H9 (cell line): ENCODE measurements around the gene CRP. TPM values are rescaled to one million over a fixed set of nuclear protein-coding genes. Genes with fewer than 3 reads are reported as not detected.

Experiments used
- DNase-seq: peaks from one replicate; pipeline ENCODE4 v3.0.0-alpha.2; 2017
- H2AFZ ChIP-seq: one replicate; pipeline ENCODE4 v1.6.1; 2013; ENCODE audit warnings: mild to moderate bottlenecking, low read length, control low read depth, moderate library complexity
- H2AK5ac ChIP-seq: 2 replicates; pipeline ENCODE4 v1.6.1; 2013; ENCODE audit warnings: low read length, control low read depth, mixed read lengths; ENCODE audit not compliant: insufficient read length
- H2BK120ac ChIP-seq: one replicate; pipeline ENCODE4 v1.6.1; 2013; ENCODE audit warnings: low read depth, mild to moderate bottlenecking, low read length, control low read depth, inconsistent platforms; ENCODE audit not compliant: poor library complexity, severe bottlenecking
- H2BK12ac ChIP-seq: 2 replicates; pipeline ENCODE4 v1.6.1; 2013; ENCODE audit warnings: low read length, control low read depth, mixed read lengths, low read depth; ENCODE audit not compliant: insufficient read length
- H2BK15ac ChIP-seq: 2 replicates; pipeline ENCODE4 v1.6.1; 2013; ENCODE audit warnings: low read depth, low read length, control low read depth
- H2BK20ac ChIP-seq: one replicate; pipeline ENCODE4 v1.6.1; 2013; ENCODE audit warnings: low read depth, mild to moderate bottlenecking, low read length, control low read depth, inconsistent platforms; ENCODE audit not compliant: poor library complexity, severe bottlenecking
- H2BK5ac ChIP-seq: 2 replicates; pipeline ENCODE4 v1.6.1; 2013; ENCODE audit warnings: low read length, control low read depth, mixed read lengths; ENCODE audit not compliant: insufficient read length
- H3K14ac ChIP-seq: 2 replicates; pipeline ENCODE4 v1.6.1; 2013; ENCODE audit warnings: low read length, control low read depth; ENCODE audit not compliant: insufficient read depth
- H3K18ac ChIP-seq: 2 replicates; pipeline ENCODE4 v1.6.1; 2013; ENCODE audit warnings: low read depth, mild to moderate bottlenecking, mixed read lengths, low read length, control low read depth; ENCODE audit not compliant: insufficient read length
- H3K23ac ChIP-seq: 2 replicates; pipeline ENCODE4 v1.6.1; 2013; ENCODE audit warnings: low read length, control low read depth, mixed read lengths, low read depth; ENCODE audit not compliant: insufficient read length
- H3K23me2 ChIP-seq: 2 replicates; pipeline ENCODE4 v1.6.1; 2013; ENCODE audit warnings: low read depth, mild to moderate bottlenecking, mixed read lengths, low read length, control low read depth; ENCODE audit not compliant: insufficient read length, poor library complexity, severe bottlenecking
- H3K27ac ChIP-seq: 2 replicates; pipeline ENCODE4 v1.5.1; 2013; ENCODE audit warnings: low read length, control low read depth, mixed read lengths, low read depth; ENCODE audit not compliant: insufficient read length
- H3K27me3 ChIP-seq: 2 replicates; pipeline ENCODE4 v1.6.1; 2013; ENCODE audit warnings: low read length, control low read depth, inconsistent platforms; ENCODE audit not compliant: insufficient read depth
- H3K4ac ChIP-seq: 2 replicates; pipeline ENCODE4 v1.6.1; 2013; ENCODE audit warnings: low read depth, mild to moderate bottlenecking, control low read depth, inconsistent platforms, low read length, moderate library complexity
- H3K4me1 ChIP-seq: 2 replicates; pipeline ENCODE4 v1.6.1; 2013; ENCODE audit warnings: low read length, control low read depth, inconsistent platforms; ENCODE audit not compliant: insufficient read depth
- H3K4me2 ChIP-seq: 2 replicates; pipeline ENCODE4 v1.6.1; 2013; ENCODE audit warnings: low read length, control low read depth, mixed read lengths; ENCODE audit not compliant: insufficient read length, insufficient read depth
- H3K56ac ChIP-seq: 2 replicates; pipeline ENCODE4 v1.6.1; 2013; ENCODE audit warnings: low read depth, mild to moderate bottlenecking, mixed read lengths, low read length, control low read depth; ENCODE audit not compliant: insufficient read length
- H3K79me1 ChIP-seq: 2 replicates; pipeline ENCODE4 v1.6.1; 2013; ENCODE audit warnings: low read depth, mild to moderate bottlenecking, moderate library complexity, low read length, control low read depth, inconsistent platforms; ENCODE audit not compliant: insufficient read depth, poor library complexity, severe bottlenecking
- H3K79me2 ChIP-seq: 2 replicates; pipeline ENCODE4 v1.6.1; 2013; ENCODE audit warnings: low read length, control low read depth, inconsistent platforms; ENCODE audit not compliant: insufficient read depth
- H3K9ac ChIP-seq: 2 replicates; pipeline ENCODE4 v1.6.1; 2013; ENCODE audit warnings: low read length, control low read depth, mixed read lengths; ENCODE audit not compliant: insufficient read length; ENCODE audit errors: extremely low read depth
- H3K9me3 ChIP-seq: one replicate; pipeline ENCODE4 v1.6.1; 2013; ENCODE audit warnings: low read depth, low read length, inconsistent platforms; ENCODE audit not compliant: control insufficient read depth
- H3T11ph ChIP-seq: one replicate; pipeline ENCODE4 v1.6.1; 2013; ENCODE audit warnings: mild to moderate bottlenecking, low read length, control low read depth, inconsistent platforms
- H4K20me1 ChIP-seq: one replicate; pipeline ENCODE4 v1.6.1; 2013; ENCODE audit not compliant: control insufficient read depth, insufficient read length, insufficient read depth
- H4K5ac ChIP-seq: 2 replicates; pipeline ENCODE4 v1.6.1; 2013; ENCODE audit warnings: low read depth, mild to moderate bottlenecking, mixed read lengths, low read length, control low read depth; ENCODE audit not compliant: insufficient read length
- H4K8ac ChIP-seq: replicated peaks from 2 replicates; pipeline ENCODE4 v1.6.1; 2013; ENCODE audit warnings: low read length, control low read depth, mixed read lengths, low read depth; ENCODE audit not compliant: insufficient read length
- H4K91ac ChIP-seq: 2 replicates; pipeline ENCODE4 v1.6.1; 2013; ENCODE audit warnings: low read depth, mild to moderate bottlenecking, moderate library complexity, mixed read lengths, low read length, control low read depth; ENCODE audit not compliant: insufficient read length
- H3K27ac Mint-ChIP-seq, 3 experiments: 2 replicates in 2 of 3; 3 replicates in 1 of 3; pipeline ENCODE4 v1.8.0; 2020 to 2021; ENCODE audit warnings: mixed read lengths in 3 of 3, mild to moderate bottlenecking in 1 of 3, moderate library complexity in 1 of 3
- H3K27me3 Mint-ChIP-seq: 2 replicates; pipeline ENCODE4 v1.8.0; 2021; ENCODE audit warnings: low read depth, mild to moderate bottlenecking, moderate library complexity, mixed read lengths
- H3K36me3 Mint-ChIP-seq, 3 experiments: 2 replicates in 2 of 3; 3 replicates in 1 of 3; pipeline ENCODE4 v1.8.0; 2020 to 2021; ENCODE audit warnings: low read depth in 3 of 3, mixed read lengths in 3 of 3; ENCODE audit not compliant: insufficient read depth in 1 of 3
- H3K4me1 Mint-ChIP-seq, 2 experiments: 2 replicates each; pipeline ENCODE4 v1.8.0; 2020; ENCODE audit warnings: mixed read lengths in 2 of 2
- H3K4me3 Mint-ChIP-seq, 2 experiments: 2 replicates in 1 of 2; 3 replicates in 1 of 2; pipeline ENCODE4 v1.8.0; 2020 to 2021; ENCODE audit warnings: mild to moderate bottlenecking in 2 of 2, mixed read lengths in 2 of 2, moderate library complexity in 1 of 2
- H3K9me3 Mint-ChIP-seq, 2 experiments: 2 replicates in 1 of 2; 3 replicates in 1 of 2; pipeline ENCODE4 v1.8.0; 2020; ENCODE audit warnings: mild to moderate bottlenecking in 2 of 2, mixed read lengths in 2 of 2, moderate library complexity in 1 of 2
- CTCF ChIP-seq: fragments of 200-600 bp; sonication (generic); conservative IDR thresholded peaks from 3 replicates; pipeline ENCODE4 v1.8.0; 2021; ENCODE audit warnings: antibody characterized with exemption, mild to moderate bottlenecking
- WGBS: extraction: QIAGEN DNeasy Blood & Tissue Kit; methylation state at CpG from one replicate; pipeline ENCODE4 v1.1.7; 2013; ENCODE audit warnings: missing lambda C conversion rate, low lambda C conversion rate, mixed read lengths; ENCODE audit not compliant: insufficient read length; ENCODE audit errors: extremely low coverage; 5-methylcytosine and 5-hydroxymethylcytosine counted together
- total RNA-seq: library from RNA; stranded (reverse); gene quantifications from 2 replicates; pipeline ENCODE4 v1.2.1, GENCODE V29; 2021

Gene CRP
- total RNA-seq, 1 experiment from 2014 or later: not detected

GRCh38 chr1:159700312-159700711 lies 14.1 kb downstream of the CRP start:
- Histone ChIP-seq H3K27me3 (no peaks in the 10 kb centered on the region), H2BK15ac (no peak overlapping the region), H3T11ph (no peak overlapping the region), H2BK20ac (no peak overlapping the region), H3K4me1 (no peaks in the 10 kb centered on the region), H4K5ac (no peak overlapping the region), H3K27ac (no peak overlapping the region), H2AFZ (no peak overlapping the region), H2BK5ac (no peak overlapping the region), H4K20me1 (no peaks in the 10 kb centered on the region), H3K18ac (no peak overlapping the region), H3K9me3 (no peaks in the 10 kb centered on the region), H4K91ac (no peak overlapping the region), H3K14ac (no peak overlapping the region), H3K56ac (no peak overlapping the region), H3K79me2 (no peaks in the 10 kb centered on the region), H3K4me2 (no peak overlapping the region), H2AK5ac (no peak overlapping the region), H2BK12ac (no peak overlapping the region), H3K23me2 (no peaks in the 10 kb centered on the region), H3K9ac (no peak overlapping the region), H4K8ac (no peak overlapping the region), H3K4ac (no peak overlapping the region), H3K23ac (no peak overlapping the region), H3K79me1 (no peaks in the 10 kb centered on the region), H2BK120ac (no peak overlapping the region)
- no peak for DNase-seq
- H3K4me1 Mint-ChIP-seq: peaks cover 0 to 3% of the 10 kb centered on the region in 2 experiments; a peak in 2 of 4 replicates
- H3K27ac Mint-ChIP-seq: no peak overlapping the region
- peaks cover 2% of the 10 kb centered on the region; the same call in 1 of the 2 replicates for H3K27me3 Mint-ChIP-seq
- no peak overlapping the region for H3K4me3 Mint-ChIP-seq
- H3K9me3 Mint-ChIP-seq: no peaks in the 10 kb centered on the region; a peak in 2 of 5 replicates
- WGBS: no CpG with 5 or more reads among the region's 7 CpGs
- no peak for TF ChIP-seq CTCF
- no peaks in the 10 kb centered on the region for H3K36me3 Mint-ChIP-seq
